PC-3 (cell line): ENCODE measurements around the gene ABCC5.

Source experiments
- CTCF ChIP-seq: fragments of 300-600 bp; sonication (generic); conservative IDR thresholded peaks from 2 replicates; pipeline ENCODE4 v1.5.1; 2017; ENCODE audit warnings: antibody characterized with exemption, low read depth, mild to moderate bottlenecking, low read length
- EZH2 ChIP-seq: fragments of 300-600 bp; sonication (generic); IDR thresholded peaks from one replicate; pipeline ENCODE4 v1.6.1; 2017; ENCODE audit warnings: antibody characterized with exemption, mild to moderate bottlenecking, low read length; ENCODE audit not compliant: unreplicated experiment
- EZH2phosphoT487 ChIP-seq: fragments of 300-600 bp; sonication (generic); IDR thresholded peaks from 2 replicates; pipeline ENCODE4 v1.6.1; 2018; ENCODE audit warnings: mild to moderate bottlenecking, antibody characterized with exemption, low read length, borderline replicate concordance

DNA sequence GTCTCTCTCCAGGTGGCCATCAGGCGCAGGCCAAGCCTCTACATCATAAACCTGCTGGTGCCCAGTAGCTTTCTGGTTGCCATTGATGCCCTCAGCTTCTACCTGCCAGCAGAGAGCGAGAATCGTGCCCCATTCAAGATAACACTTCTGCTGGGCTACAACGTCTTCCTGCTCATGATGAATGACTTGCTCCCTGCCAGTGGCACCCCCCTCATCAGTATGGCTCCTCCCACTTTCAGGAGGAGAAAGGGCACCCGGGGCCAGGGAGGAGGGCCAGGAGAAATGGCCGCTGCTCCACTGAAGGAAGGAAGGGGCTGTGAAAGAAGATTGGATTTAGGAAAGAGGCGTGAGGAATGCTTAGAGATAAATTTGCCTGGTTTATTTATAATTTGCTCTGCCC, 41.7 kb upstream of the ABCC5 start:
- TF ChIP-seq EZH2 (no peak), CTCF (no peak), EZH2phosphoT487 (no peak)
